ENCODE data around the gene ZEB2.

The ZEB2 gene

DNA sequence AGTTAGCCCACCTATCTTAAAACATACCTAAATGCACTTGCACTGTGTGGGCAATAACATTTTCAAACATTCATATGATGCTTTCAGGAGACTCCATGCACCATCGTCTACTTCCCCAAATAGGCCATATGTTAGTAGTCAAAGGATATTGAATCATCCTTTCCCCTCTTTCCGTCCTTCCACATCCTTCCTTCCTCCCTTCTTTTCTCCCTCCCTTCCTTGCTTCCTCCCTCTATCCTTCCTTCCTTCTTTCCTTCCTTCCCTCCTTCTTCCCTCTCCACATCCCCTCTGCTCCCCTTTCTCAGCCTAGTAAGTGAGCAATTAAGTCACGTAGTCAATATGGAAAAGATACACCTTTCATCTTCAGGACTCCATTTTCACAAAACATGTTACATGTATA, 73.8 kb downstream of the ZEB2 start:
- no peak for DNase-seq

DNA sequence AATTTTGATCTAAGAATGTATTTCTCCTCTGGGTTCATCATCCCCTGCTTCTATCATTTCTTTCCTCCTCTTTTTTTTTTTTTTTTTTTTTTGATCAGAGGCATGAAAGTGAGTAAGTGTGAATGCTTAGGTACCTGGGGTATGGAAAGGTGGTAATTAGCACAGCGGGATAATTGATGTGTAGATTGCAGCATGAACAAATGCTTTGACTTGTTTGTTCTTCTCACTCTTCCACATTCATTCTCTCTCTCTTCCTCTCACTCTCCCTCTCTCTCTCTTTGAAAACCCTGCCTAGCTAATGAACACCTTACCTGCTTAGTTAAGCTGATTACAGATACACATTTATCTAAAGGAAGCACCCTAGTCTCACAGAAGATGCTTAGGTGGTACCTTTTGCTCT, 74.7 kb downstream of the ZEB2 start:
- DNase-seq, result no peak

DNA sequence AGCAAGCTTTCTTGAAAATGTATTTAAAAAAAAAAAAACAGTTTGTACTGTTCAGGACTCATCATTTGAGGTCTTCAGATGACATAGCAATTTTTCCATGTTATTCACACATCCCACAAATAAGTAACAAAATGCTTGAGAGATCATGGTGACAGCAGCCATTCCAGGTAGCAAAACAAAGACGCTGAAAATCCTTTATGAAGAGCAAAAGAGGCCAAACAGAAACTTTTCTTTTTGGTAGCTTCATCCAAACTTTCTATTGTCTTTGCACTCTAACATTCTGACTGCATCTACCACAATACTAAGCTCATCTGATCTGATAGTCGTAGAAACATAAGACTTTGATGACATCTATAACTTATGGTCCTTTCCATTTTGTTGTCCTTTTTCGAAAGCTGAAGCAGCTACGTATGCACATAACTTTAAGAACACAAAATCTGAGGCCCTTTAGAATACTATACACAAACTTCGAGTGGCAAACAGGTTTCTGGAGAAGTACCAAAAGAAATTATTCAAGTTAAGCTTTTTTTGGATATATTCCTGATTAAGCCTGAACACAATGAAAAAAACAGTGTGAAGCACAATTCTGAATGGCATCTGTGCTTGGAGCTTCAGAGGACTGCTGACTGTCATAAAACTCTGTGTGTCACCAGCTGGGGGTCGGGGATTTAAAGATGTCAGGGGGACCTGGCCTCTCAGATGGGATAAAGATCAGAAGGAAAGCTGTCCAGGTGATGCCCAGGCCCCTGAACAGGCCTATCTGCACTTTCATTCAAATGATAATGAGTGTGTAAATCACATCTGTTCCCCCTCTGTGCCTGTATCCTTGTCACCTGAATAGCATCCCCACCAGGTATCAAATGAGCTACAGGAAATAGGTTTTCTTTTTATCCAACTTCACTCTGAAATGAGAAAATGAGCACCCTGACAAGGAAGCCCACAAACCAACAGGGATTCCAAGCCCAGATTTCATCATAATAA, 75.8 kb downstream of the ZEB2 start:
- DNase-seq, result no peak

DNA sequence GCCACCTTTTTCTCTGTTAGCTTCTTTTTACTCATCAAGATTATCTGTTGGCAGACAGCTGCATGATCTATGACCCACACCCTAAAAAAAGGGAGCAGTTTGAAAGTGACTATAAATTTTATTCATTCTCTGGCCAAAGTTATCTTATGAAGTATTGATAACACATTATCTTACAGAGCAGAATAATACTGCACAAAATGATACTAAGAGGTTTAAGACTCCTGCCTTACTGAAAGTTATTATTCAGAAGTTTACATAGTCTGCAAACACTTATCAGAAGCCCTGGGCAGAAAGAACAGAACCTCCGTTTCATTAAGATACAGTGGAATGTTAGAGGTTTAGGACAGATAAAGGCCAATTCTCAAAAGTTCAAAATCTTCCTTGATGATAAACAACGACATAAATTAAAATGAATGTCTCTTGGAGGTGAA, 78.2 kb downstream of the ZEB2 start:
- no peak for DNase-seq

DNA sequence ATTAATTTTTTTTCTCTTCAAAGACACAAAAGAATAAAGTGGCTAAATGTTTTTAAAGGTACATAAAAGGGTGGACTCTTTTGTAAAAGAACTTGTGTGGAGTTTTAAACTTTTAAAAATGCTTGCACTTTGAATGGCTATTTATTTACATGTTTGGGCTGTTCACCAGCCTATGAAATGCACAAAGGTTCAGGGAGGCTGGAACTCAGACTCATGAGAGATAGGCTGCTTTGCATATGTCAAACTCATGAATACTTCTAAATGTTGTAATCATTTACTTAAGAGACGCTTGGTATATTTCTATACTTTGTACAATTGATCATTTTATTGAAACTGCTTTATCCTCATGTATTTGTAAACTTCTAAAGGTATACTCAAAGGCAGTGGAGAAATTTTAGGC, 79.9 kb downstream of the ZEB2 start:
- DNase-seq, result no peak

DNA sequence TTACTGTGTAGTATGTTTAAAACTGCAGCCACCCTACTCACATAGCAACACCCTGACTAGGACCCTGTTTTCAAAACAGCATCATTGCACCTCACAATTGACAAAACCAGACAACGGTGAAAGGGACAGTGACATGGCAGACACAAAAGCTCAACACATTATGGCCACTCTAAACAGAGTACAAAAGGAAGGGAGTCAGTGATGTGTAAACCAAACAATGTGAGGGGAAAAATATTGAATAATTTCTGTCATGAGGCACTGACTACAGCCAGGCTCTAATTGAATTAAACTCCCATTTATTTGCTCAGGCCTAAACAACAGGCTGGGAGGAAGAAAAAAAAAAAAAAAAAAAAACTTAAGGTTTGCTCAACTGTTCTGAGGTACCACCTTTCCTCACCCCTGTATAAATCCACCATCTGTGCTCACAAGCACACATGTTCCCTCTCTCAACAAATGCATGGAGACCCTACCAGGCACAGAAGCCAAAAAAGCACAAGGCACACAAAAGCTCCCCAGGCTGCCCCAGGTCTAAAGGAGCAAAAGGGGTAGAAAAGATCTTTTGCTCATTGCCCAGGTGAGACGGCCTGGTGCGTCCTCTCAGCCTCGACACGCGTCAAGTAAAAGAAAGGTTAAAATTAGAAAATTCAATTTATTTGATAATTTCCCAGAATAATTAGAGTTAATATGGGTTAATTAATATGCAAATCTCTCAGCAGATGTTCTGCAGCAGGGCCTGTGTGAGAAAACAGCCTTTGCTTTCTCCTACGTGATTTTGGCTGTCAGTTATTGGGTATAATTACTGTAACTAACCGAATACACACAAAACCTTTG, 80.9 kb downstream of the ZEB2 start:
- no peak for DNase-seq

DNA sequence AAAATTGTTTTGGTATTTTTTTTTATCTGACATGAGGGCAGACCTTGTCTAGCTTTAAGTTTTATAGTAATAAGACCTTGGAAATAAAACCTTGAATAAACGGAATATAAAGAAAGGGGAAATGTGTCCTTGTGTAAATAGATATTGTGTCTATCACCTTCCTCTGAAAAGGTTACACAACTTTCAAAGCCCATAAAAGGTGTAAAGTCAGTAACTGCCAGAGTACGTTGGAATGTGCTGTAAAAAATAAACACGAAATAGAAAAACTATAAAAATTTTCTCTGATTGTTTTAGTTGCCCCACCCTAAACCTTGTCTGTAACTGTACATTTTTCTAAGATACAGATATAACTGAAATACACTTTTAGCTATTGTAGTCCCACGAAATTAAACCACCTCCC, 82.3 kb downstream of the ZEB2 start:
- DNase-seq, result no peak

DNA sequence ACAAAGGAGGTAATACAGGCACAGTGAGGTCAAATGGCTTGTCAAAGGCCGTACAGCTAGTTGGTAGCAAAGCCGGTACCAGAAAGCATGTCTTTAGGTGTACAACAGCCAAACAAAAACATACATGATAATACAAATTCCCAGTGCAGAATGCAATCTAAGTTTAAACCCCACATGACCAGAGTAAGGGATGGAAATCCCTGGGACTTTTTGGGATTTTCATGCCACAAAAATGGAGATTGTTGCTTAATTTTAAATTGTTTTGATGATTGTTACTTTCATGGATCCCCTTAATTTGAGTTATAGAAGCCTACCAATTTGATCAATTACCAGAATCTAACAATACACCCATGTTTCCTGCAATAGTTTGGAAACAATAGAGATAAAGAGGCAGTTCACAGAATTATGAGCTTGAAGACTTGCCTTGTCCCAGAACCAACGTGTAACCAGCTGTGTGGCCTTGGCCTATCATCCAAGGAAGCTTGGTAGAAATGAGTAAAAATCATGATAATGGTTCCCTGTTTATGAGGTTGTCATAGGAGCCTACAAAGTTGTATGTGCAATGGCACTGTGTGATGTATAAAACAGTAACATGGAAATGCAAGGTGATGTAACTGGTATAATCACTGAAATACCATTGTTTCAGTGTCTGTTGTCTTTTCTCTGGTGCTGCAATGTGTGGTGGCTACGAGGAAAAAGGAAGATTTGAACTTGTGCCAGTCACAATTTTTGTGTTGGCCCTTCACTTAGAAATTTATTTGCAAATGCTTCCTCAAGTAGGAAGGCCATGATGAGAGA, 85.3 kb downstream of the ZEB2 start:
- DNase-seq, result no peak

DNA sequence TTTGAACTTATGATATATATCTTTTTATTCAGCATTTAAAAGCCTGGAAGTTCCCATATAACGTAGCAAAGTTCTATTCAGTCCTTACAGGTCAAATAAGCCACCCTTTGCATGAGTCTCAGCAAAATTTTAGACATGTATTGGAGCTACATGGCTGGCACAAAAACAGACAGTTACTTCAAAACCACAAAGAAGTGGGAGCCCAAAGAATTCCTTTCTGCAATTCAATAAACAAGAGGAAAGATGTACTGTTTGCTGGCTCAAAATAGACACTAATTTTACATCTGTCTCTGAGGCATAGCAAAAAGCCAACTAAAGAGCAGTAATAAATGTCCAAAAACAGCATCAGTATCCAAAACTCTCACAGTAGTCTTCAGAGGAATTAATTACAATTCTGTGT, 87.0 kb downstream of the ZEB2 start:
- DNase-seq, result no peak

DNA sequence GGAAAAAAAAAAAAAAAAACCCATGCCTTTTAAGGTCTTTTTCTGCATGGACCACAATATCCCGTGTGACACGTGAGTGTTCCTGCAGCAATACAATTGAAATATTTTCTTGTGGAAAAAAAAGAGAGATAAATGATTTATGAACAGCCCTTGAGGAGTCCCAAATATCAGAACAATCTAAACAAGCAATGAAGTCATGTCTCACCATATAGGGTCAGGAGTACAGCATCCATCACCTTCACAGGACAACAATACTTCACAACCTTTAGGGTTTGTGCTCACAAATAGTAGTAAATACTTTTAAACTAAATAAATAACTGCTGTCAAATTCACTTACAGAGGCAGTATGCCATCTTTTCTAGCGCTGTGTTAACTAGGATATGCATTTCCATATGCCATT, 87.9 kb downstream of the ZEB2 start:
- no peak for DNase-seq

DNA sequence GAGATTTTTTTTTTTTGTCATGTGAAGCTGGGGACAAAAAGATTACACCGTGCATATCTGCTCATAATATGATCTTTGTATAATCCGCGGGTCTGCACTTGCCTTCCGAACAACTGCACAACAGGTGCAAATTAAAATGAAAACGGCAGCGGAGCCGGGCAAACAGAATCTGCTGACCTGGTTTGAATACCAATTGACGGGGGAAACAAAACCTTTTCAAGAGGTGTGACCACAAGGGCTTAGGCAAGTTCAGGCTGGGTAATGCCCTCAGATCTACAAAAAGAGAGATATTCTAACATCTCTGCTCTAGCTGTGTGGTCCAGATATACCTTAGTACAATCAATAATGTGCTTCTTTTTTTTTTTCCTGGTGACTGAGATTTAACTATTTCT, 88.5 kb downstream of the ZEB2 start:
- DNase-seq, result peak in 1 of 2 donors; percentile 46

DNA sequence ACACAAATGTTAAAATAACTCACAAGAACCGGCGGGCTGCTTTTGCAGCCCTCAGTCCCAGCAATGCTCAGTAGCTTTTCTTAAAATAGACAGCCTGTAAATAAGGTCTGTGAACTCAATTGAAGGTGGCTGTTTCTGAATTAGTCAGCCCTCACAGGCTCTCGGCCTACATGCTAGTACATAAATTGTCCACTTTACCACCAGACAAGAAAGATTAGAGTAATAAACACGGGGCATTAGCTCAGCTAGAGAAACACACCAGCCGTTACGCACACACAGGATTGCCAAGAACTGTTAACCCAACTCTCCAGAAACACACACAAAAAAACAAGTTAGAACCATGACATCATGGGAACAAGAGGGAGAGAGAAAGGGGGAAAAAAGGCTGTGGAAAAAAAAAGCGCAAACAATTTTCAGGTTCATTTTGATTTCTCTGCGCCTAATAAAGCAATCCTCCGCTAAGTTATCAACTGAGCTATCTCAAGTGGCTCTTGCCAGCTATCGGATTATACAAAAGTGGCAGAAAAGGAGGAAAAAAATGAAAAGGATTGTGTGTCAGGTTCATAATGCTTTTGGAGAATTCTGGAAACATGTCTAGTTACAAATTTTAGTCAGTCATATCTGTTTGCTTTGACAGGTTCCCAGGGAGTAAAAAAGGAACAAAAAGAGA, 89.1 kb downstream of the ZEB2 start:
- peak in 1 of 2 donors; percentile 36 for DNase-seq

DNA sequence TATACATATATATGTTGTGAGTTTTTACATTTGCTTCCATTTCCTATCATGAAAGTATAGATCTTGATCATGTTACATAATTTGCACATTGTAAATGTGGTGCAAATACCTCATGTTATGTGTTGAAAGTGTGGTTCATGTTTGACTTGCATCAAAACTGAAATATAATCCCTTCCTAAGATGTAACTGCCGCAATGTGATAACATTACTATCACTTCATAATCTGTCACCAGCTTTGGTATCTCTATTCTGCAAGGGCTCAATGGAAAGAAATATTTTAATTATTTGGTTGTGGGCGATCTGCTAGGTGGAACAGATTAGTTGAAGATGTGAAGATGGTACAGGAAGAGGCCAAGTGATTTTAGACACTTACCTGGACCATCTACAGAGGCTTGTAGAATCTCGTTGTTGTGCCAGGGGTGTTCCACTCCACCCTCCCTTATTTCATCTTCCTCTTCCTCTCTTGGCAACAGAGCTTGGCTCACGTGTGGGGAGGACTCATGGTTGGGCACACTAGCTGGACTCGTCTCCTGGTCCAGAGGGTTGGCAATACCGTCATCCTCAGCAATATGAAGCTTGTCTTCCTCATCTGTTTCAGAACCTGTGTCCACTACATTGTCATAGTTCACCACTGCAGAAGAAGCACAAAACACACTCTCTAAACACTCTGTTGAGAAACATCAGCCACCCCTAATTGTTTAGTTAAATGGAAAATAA, 90.4 kb downstream of the ZEB2 start:
- no peak for DNase-seq

DNA sequence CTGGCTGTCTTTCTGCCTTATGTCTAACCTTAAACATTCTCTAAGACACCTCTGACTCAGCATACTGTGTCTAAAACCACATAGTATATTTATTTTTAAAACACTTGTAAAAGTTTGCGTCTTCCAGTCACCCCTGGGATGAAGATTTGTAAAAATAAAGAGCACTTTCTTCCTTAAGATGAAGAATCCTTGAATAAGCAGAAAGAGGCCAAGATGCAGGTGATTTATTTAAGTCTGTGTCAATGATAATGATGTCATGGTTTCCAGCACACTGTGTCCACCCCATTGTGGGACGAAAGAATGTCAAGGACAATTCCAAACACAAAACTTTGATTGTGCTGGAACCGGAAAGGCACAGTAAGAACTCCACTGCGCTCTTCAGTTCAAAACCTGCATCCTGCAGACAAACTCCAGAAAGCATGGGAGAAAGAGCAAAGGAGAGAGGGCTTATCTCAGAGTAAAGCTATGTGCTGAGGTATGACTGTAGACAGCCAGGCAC, 92.9 kb downstream of the ZEB2 start:
- no peak for DNase-seq

DNA sequence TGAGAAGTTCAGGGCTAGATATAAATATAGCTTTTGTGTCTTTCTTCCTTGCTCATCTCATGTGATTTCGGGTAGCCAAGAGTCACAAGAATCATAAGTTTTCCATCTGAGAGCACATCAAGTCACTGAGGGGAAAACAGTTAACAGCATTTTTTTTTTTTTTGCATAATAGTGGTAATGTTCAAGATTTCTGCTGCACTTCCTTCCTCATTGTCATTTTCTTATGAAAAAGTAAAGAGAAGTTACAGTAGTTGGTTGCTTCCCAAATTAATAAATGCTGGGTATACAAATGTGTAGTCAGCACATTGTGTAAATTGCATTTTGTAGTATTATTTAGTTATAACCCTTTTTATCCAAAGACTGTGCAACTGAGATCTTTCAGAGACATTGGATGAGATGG, 93.6 kb downstream of the ZEB2 start:
- DNase-seq, result no peak

DNA sequence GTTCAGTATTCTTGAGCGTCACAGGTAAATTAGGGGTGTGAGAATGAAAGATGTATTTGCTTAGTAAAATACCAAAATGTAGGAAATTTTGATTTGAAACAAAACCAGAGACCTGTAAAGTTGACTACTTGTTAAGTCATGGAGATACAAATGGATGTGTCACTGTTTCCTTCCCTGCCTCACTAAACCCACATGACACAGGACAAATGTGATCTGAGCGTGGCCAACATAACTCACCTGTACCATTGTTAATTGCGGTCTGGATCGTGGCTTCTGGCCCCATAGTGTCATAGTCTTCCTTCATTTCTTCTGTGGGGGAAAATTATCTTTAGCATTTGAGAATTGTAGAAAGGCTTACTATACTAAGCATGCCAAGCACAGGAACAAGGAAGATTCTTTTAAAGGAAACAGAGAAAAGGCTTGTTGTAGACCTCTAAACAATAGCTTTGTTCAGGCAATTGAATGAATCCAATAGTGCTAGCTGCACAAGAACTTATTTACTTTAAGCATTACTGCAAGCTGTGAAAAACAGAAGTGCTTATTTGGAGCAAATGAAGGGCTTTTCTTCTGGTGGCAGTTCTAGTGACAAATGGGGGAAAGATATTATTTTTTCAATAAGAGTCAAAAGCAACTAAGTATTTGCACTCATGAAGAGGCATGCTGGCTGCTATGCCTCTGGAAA, 95.2 kb downstream of the ZEB2 start:
- no peak for DNase-seq

DNA sequence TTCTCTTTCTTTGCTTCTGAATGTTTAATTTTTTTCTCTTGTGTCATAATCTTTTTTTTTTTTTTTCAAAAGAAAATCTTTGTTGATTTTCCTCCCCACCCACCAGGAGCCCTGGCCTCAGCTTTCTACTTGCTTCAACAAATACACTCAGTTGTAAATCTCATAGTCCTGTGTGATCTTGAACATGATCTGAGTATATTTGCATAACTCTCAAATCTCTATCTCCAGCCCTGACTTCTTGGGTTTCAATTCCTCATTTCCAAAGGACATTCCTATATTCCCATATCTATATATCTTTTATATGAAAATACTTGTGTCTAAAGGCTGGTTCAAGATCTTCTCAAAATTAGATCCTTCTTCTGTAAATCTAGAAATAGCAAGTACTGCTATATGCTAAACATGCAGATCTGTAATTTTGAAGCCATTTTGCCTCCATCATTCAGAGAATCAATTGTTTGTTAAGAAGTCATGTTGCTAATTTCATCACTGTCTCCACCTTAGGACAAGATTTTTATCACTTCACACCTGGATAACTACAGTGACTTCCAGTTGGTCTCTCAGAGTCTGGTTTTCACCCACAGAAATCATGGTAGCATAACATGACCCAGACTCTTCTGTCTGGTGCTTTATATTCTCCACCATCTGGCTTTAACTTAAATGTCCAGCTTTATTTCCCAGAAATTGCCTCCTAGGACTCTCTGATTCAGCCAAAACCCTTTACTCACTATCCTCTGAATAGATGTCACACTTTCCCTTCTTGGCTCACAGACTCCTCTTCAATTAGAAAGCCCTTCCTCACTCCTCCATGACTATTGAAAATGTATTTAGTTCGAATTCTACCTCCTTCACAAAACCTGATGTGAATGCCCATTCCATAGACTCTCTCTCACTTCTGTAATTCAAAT, 98.1 kb downstream of the ZEB2 start:
- DNase-seq, result no peak

DNA sequence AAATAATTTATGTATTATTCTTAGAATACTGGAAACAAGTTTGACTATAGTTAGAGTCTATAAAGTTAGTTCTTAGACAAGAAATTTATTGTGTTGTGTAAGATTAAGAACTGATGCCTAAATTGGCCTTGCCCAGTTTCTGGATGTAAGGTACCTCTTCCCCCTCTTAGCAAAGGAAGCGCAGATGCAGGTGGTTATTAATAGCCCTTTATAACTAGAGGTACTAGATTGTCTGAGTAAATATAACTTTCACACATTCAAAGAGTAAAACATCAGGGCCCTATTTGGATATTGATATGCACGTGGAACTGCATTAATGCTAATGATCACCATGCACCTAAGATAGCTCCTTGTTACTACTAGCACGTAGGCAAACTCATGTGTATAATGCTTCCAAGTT, 100.7 kb downstream of the ZEB2 start:
- DNase-seq, result no peak

DNA sequence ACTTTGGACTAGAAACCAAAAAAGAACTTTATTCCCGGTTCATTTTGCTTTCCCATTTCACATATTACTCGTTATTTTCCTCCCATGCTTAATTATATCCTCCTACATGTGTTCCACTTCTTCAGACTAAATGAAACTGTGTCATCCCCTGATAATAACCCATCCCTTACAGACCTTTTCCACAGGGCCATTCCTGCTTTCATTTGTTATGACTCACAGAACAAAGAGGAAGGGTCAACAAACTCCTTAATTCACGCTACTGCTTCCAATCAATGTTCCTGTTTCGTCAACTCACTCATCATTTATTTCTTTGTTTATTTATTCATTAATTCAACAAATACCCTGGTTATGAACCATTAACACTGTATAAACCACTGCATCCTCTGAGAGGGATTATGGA, 104.5 kb downstream of the ZEB2 start:
- no peak for DNase-seq

DNA sequence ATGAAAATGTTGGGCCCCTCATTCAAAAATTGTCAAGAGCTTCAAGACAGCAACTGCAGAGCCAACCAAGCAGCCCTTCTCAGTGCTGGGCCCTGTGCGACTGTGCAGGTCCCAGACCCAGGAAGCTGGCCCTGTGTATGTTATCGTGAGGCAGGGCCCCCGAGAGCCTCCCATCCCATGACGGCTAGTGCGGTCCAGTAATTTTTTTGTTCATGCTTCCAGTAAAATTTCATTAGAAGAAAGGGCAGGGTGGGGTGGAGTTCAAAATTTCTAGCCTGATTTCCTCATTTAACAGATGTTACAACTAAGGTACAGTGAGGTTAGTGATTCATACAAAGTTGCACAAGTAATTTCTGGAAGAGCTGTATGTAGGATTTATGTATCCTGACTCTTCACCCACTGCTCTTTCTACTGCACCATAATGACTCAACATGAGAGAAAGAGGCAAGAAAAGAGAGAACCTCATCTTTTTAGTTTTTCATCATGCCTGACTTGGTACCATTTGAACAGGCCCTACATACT, 105.5 kb downstream of the ZEB2 start:
- DNase-seq, result peak in 1 of 2 donors; percentile 59

Data from CD4-positive, alpha-beta T cell treated with Interleukin-4 for 1 hour (primary cell).